ENCODE results near the gene TARS2. TPM values are rescaled to one million over a fixed set of nuclear protein-coding genes. Genes with fewer than 3 reads are reported as not detected.

TARS2 gene
- polyA plus RNA-seq, 12 donors = 13.1 to 25.8 (median 20.4) TPM; not detected in 1

- no peak for DNase-seq
Measured at GRCh38 chr1:150536836-150537731, 49.9 kb downstream of the TARS2 start.

DNA sequence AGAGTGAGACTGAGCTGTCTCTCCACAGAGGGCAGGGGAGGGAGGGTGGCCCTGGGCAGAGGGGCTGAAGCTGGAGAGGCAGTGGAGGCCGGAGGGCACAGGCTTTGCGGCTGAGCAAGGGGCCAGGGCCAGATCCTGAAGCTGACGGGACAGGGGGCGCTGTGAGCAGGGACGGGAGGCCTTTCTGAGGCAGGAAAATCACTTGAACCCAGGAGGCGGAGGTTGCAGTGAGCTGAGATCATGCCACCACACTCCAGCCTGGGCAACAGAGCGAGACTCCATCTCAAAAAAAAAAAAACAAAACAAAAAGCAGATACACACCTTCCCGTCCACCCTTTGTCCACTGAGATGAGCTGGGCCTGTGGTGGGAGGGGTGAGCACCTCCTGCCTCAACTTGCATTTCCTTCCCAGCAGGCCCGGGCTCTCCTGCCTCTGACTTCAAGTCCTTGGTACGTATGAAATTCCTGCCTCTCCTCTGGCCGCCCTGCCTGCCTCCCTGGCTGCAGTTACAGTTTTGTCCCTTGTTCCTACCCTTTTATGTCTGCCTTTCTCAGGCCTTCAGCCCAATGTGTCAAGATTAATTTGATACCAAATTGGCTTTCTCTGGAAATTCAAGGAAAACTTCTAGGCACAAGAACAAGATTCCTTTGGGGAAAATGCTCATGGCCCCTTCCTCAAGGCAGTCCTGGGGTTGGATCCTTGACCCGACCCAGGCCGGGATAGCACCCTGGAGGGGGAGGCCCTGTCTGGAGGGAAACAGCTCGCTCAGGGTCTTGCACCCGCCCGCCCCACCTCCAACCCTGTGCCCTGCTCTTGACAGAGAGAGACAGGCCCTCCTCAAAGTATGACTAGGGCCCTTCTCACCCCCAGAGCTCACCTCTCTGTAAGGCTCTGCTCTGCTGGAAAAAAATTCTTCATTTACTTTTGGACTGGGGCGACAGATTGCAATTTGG, 50.8 kb downstream of the TARS2 start:
- DNase-seq = no peak

DNA sequence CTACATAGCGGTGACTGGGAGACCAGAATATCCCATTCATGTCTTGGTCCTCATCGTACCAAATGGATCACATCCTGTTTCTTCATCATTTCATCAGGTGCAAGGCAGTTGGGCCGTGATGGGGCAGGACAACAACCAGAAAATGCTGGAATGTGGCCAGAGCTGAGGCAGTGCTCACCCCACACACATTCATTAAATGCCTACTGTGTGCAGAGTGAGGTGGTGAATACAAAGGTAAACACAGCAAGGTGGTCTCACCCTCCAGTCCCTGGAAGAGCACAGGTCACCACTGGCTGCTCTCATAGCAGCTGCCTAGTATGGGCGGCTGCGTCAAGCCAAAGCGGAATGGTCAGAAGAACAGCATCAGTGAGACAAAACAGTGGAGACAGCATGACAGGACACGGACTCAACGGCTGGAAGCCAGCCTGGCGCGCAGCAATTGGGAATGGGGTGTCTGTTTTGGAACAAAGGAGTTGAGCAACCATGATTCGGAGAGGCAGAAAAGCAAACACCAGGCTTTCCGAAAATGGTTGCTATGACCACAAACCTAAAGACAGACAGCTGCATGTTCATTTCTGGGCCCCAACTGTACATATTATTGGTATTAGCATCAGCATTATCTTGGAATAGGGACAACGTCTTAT, 56.4 kb downstream of the TARS2 start:
- DNase-seq = peak; percentile 75

DNA sequence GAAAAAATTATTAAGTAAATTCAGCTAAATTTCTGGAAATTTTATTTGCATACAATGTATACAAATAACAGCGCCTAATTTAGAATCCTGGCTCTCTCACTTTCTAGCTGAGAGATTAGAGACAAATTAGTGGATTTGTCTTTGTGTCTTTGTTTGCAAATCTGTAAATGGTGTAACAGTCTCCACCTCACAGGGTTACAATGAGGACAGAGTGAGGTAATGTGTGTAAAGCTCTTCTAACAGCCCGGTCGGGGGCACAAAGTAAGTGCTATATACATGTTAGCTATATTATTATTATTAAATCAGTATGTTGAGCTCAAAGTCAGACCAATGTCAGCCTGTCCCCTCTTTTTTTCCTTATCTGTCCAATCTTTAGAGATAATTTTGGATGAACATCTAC, 57.0 kb downstream of the TARS2 start:
- no peak for DNase-seq

- no peak for DNase-seq
Measured at GRCh38 chr1:150545486-150546032, 58.3 kb downstream of the TARS2 start.

- DNase-seq = no peak
Measured at GRCh38 chr1:150546294-150546937, 59.2 kb downstream of the TARS2 start.

DNA sequence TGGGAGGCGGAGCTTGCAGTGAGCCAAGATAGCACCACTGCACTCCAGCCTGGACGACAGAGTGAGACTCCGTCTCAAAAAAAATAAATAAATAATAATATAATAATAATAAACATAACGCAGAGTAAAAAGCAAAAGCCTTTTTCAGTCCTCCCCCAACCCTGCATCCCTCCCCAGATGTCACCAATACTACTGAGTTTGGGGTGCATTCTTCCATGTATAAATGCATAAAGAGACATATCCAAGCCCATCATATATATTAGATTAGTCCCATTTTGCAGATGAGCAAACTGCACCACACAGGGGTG, 61.1 kb downstream of the TARS2 start:
- DNase-seq = no peak

DNA sequence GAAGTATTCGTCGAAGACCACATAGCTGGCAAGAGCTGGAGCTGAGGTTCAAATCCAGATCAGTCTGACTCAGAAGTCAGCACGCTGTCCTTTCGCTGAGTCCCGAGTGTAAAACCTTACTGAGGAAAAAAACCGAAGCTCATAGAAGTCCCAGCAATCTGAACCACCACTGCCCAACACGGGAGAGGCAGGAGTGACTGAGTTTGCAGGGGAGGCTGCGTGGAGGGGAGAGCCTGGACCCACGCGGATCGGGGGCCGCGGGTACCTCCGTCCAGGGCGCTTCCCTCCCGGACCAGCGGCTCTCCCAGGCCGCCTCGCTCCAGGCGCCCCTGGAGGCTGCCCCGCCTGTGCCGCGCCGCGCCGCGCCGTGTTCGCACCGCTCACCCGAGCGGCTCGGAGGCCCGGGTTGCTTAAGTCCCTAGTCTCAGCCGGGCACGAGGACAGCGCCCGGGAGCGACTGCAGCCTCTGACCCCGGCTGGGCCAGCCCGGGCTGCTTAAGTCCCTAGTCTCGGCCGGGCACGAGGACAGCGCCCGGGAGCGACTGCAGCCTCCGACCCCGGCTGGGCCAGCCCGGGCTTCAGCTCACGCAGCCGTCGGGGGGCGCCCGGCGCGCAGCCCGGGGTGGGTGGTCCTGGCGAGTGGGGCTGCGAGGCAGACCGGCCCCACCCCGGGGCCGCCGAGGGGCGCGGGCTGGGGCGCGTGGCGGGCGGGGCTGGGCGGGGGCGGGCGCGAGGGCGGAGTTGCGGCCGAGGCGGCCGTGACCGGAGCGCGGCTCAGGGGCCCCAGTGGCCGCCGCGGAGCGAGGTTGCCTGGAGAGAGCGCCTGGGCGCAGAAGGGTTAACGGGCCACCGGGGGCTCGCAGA, 61.6 kb downstream of the TARS2 start, which contains the start of gene ADAMTSL4:
ADAMTSL4 (plus strand) TSS at position 777 of the 864 bp plus-strand sequence. CDS start 2,881 bp downstream, outside the sequence.
- DNase-seq = no peak

DNA sequence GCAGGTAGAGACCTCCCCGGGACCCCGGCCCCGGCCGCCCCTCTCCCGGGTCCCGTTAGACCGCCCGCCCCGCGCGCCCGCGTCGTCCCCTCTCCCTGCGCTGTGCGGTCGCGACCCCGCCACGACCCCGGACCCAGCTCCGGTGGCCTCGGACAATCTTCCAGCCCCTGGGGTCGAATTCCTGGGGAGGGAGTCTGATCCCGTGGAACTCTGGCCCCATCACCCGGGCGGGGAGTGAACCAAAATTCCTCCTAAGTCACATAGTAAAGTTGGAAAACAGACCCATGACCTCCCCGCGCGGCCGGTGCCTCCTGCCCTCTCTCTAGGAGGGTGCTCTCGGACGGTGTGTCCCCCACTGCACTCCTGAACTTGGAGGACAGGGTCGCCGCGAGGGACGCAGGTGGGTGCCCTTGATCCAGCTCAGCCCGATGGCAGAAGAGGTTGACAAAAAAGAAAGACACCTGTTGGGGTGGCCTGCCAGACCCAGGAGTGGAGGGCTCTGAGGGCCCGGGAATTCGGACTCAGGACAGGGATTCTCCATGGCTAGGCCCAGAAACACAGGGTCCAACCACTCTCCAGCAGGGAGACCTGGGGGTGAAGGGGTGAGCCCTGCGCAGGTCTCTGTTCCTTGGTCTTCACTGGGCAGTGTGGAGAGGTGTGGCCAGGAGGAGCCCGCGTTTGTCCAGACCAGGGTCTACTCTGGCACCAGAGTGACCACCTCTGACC, 62.4 kb downstream of the TARS2 start:
- no peak for DNase-seq

DNA sequence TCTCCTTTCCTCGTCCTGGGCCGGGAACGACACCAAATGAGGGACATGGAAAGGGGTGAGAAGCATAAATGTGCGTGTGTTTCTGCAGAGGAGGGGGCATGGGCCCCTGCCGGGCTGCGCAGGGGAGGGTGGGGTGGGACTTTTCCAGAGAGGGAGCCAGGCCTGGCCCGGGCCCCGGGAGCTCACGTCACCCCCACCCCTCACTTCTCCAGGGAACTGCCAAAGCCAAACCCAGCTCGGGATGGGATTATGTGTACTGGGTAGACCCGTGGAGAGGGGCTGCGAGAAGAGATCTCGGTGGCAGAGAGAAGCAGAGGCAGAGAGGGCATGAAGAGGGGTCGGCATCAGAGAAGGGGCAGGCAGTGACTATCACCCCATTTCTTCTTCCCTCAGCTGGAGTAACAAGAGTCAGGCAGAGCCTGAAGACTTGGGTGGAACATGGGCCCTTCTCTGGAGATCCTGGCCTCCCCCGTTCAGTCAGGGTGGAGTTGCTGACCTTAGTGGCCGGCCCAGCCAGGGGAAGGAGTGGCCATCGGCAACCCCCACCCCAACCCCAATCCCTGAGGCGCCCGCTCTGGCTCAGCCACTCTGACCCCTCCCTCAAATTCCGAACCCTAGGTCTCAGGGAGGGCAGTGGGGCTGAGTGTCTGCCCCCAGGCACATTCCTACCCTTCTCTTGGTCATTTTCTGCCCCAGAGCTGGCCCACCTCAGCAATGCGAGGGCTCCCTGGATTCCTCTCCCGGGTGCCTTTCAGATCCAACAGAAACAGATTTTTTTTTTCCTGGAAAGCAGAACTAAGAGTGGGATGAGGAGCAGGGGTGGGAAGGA, 63.2 kb downstream of the TARS2 start:
- DNase-seq = peak; percentile 80

GRCh38 chr1:150551051-150551783, 64.0 kb downstream of the TARS2 start:
- no peak for DNase-seq

DNA sequence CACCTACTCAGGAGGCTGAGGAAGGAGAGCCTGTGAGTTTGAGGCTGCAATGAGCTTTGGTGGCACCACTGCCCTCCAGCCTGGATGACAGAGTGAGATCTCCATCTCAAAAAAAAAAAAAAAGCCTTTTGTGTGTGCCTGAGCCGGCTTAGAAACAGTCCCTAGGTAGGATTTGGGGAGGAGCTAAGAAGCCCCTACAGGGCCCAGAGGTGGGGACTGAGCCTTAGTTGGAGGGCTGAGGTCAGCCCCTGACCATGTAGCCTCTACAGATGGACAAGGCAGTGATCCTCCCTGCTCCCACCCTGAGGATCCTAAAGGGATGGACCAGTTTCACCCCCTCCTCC, 64.5 kb downstream of the TARS2 start:
- DNase-seq = no peak

GRCh38 chr1:150552128-150552910, 65.1 kb downstream of the TARS2 start:
- peak; percentile 79 for DNase-seq

- no peak for DNase-seq
Measured at GRCh38 chr1:150552911-150553289, 65.7 kb downstream of the TARS2 start.

- no peak for DNase-seq
Measured at GRCh38 chr1:150553392-150554085, 66.3 kb downstream of the TARS2 start.

- DNase-seq = no peak
Measured at GRCh38 chr1:150554086-150554452, 66.8 kb downstream of the TARS2 start.
